GM13977 (cell line): Measurements from ENCODE around the gene RPS21.

Experiments used
- DNase-seq: peaks from one replicate; pipeline ENCODE4 v3.0.0; 2012; ENCODE audit warnings: low spot score
- in situ Hi-C: fragments of 300-500 bp; cut with MboI; formaldehyde crosslinking; loops from one replicate; pipeline ENCODE4 v1.12.0; 2022; ENCODE audit warnings: low sequenced_read_pairs, low pct_unique_long_range_greater_than_20kb, mixed read lengths, inconsistent platforms; ENCODE audit not compliant: unreplicated experiment
- TF ChIP-seq, protein P1 (sequence below): IDR thresholded peaks from 2 replicates; pipeline ENCODE4 v1.5.1; 2012; ENCODE audit warnings: mild to moderate bottlenecking, control low read depth; ENCODE audit not compliant: insufficient read depth; ENCODE audit errors: extremely low read depth, missing control alignments

Gene RPS21

DNA sequence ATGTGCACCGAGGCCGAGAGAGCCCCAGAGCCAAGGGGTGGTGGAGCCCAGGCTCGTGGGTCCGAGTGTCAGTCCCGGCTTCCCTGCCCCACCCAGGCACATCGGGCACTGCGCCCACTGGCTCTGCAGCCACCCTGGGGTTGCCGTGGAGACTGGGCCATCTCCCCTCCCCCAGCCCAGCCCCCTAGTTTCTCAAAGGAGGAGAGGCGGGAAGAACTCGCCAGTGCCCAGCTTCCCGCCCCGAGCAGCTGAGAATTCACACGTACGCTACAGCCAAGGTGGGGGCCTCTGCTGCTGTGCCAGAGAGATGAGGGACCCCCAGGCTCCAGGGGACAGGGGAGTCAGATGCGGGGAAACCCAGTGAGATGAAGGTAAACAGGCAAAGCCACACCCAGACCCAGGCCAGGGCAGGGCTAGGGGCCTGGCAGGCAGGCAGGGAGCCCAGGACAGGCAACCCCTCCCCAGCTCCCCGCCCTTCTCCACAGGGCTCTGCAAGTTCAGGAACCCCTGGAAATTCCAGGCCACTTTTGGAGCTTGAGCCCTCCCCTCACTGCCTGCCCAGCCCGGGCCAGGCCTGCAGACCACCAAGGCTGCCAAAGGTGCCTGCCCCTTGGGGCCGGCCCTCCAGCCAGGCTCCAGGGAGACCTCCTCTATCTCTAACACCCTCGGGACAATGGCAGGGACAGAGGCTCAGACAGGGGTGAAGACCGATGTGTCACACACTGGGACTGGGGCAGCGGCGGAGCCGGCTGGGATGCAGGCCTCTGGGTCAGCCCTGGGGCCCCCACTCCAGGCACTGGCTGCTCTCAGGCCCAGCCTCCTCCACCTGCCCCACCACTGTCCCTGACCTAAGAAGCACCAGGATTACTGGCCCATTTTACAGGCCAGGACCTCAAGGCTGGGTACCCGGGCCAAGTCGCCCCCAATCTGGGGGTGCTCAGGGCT lies 25.8 kb upstream of the RPS21 start:
- TF ChIP-seq, protein P1, sequence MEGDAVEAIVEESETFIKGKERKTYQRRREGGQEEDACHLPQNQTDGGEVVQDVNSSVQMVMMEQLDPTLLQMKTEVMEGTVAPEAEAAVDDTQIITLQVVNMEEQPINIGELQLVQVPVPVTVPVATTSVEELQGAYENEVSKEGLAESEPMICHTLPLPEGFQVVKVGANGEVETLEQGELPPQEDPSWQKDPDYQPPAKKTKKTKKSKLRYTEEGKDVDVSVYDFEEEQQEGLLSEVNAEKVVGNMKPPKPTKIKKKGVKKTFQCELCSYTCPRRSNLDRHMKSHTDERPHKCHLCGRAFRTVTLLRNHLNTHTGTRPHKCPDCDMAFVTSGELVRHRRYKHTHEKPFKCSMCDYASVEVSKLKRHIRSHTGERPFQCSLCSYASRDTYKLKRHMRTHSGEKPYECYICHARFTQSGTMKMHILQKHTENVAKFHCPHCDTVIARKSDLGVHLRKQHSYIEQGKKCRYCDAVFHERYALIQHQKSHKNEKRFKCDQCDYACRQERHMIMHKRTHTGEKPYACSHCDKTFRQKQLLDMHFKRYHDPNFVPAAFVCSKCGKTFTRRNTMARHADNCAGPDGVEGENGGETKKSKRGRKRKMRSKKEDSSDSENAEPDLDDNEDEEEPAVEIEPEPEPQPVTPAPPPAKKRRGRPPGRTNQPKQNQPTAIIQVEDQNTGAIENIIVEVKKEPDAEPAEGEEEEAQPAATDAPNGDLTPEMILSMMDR: no peak

DNA sequence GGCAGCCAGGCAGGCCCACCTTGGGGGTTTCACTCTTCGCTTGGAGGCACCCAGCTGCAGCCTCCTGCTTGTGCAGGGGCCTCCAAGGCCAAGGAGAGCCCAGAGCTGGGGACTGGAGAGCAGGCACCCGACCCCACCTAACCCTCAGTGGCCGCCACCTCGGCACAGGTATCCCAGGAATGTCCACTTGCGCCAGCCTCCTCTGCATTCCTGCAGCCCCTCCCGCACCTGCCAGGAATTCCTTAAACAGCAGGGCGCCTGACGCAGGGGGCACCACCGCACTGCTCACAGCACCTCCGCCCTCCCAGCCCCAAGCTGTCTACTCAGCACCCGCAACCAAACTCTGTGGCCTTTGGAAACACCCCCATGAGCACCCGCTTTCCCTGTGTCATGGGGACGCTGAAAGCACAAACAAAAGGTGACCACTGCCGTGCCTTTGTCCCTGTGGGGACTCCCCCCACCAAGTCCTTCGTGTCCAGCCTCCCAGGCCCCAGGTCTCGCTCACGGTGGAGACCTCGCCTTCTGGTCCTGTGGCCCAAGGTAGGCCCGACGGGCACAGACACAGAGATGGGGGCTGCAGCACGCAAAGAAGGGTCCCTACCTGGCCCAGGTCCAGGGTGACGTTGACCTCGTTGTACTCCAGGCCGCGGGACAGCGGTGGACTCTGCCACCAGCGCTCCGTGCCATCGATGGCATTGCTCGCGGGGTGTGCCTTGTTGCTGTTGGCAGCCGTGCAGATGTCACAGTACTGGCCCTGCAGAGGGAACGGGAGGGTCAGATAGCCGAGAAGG lies 24.9 kb upstream of the RPS21 start:
- in situ Hi-C loops: no loop called here
- TF ChIP-seq, protein P1: no peak
- DNase-seq: no peak

More for the DNA sequence above, 25.8 kb upstream of the RPS21 start:
- no peak for DNase-seq
- in situ Hi-C loops: no loop called here

- DNase-seq: no peak
- TF ChIP-seq, protein P1: no peak
- in situ Hi-C loops: no loop called here
These were observed 24.3 kb upstream of the RPS21 start for GRCh38 chr20:62362590-62362940.

- DNase-seq: no peak
- in situ Hi-C loops: no loop called here
- TF ChIP-seq, protein P1: no peak
These were observed 23.6 kb upstream of the RPS21 start for GRCh38 chr20:62362991-62363919.

DNA sequence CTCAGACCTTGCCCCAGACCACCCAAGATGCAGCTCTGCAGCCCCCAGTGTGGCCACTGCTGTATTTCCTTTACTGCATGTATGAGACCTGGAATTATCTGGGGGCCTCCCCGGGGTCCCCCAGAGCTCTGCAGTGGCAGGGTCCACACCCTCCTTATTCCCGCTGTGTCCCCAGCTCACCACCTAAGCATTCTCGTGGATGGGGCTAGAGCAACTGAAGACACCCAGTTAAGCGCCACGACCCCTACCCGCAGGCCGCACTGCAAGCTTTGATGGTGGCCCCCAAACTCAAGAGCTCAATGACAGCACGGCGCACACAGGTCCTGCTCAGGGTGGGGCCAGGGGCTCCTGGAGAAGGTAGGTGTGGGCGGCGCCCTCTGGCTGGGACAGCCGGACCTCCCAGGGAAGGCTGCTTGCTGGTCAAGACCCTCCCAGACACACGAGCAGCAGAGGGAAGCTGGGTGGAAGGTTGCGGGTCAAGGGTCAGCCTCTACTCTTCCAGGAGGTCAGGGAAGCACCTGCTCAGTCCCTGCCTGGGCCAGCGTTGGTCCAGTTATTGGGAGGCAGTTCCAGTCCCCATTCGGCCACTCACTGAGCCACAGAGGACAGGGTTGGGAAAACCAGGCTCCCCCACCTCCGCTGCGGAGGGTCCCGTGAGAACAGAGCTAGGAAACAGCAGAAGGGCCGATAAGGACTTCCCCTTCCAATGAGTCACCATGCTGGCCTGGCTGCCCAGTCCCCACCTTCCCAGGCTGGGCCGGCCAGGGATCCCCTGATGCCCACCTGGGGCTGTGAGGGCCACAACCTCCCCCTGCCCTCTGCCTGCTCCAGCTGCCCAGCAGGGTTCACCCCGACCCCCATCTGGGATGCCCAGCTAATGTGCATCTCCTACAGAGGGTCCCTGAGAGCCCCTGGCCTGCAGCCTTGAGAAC lies 22.7 kb upstream of the RPS21 start:
- in situ Hi-C loops: no loop called here
- TF ChIP-seq, protein P1: no peak
- DNase-seq: no peak
